Measurements from ENCODE around the gene MACROD2.

Gene MACROD2

GRCh38 chr20:15618912-15619311 is 1623.6 kb downstream of the MACROD2 start:
- H3K4me3 ChIP-seq, result no peak overlapping the region
- no peaks in the 10 kb centered on the region for H3K27me3 ChIP-seq
- no peaks in the 10 kb centered on the region for H3K36me3 ChIP-seq
- H3K4me1 ChIP-seq, result no peaks in the 10 kb centered on the region
- no peaks in the 10 kb centered on the region for H3K9me3 ChIP-seq (replicated peaks in 1 of 11)
- H3K9ac ChIP-seq, result no peak overlapping the region
- TF ChIP-seq Cebpa-rat (IDR thresholded peaks at IDR 0.05), result no peak
- H4K20me1 ChIP-seq, result no peaks in the 10 kb centered on the region
- no peak overlapping the region for H3K4me2 ChIP-seq
- no peak overlapping the region for H3K27ac ChIP-seq

- Histone ChIP-seq H3K4me2 (no peak overlapping the region), H4K20me1 (no peaks in the 10 kb centered on the region), H3K36me3 (no peaks in the 10 kb centered on the region), H3K27me3 (no peaks in the 10 kb centered on the region), H3K9me3 (replicated peaks in 1 of 11) (no peaks in the 10 kb centered on the region), H3K9ac (no peak overlapping the region), H3K27ac (no peak overlapping the region), H3K4me1 (no peaks in the 10 kb centered on the region), H3K4me3 (no peak overlapping the region)
- no peak for TF ChIP-seq Cebpa-rat (IDR thresholded peaks at IDR 0.05)
These were observed 1624.0 kb downstream of the MACROD2 start for GRCh38 chr20:15619341-15619740.

- Histone ChIP-seq H4K20me1 (no peaks in the 10 kb centered on the region), H3K9me3 (replicated peaks in 1 of 11) (no peaks in the 10 kb centered on the region), H3K4me2 (no peak overlapping the region), H3K4me3 (no peak overlapping the region), H3K27ac (no peak overlapping the region), H3K4me1 (no peaks in the 10 kb centered on the region), H3K9ac (no peak overlapping the region), H3K36me3 (no peaks in the 10 kb centered on the region), H3K27me3 (no peaks in the 10 kb centered on the region)
- no peak for TF ChIP-seq Cebpa-rat (IDR thresholded peaks at IDR 0.05)
These were observed 1624.5 kb downstream of the MACROD2 start for GRCh38 chr20:15619816-15620215.

GRCh38 chr20:15622368-15622767 is 1627.1 kb downstream of the MACROD2 start:
- Histone ChIP-seq H3K4me2 (no peak overlapping the region), H4K20me1 (no peaks in the 10 kb centered on the region), H3K9me3 (replicated peaks in 1 of 11) (no peaks in the 10 kb centered on the region; a peak in 1 of 22 replicates), H3K36me3 (no peaks in the 10 kb centered on the region), H3K27me3 (no peaks in the 10 kb centered on the region), H3K27ac (no peak overlapping the region), H3K9ac (no peak overlapping the region), H3K4me3 (no peak overlapping the region), H3K4me1 (no peaks in the 10 kb centered on the region)
- TF ChIP-seq Cebpa-rat (IDR thresholded peaks at IDR 0.05), result no peak

- Histone ChIP-seq H3K4me1 (no peaks in the 10 kb centered on the region), H3K36me3 (no peaks in the 10 kb centered on the region), H3K4me2 (no peak overlapping the region), H3K27me3 (no peaks in the 10 kb centered on the region), H3K9ac (no peak overlapping the region), H3K9me3 (replicated peaks in 1 of 11) (no peaks in the 10 kb centered on the region; a peak in 1 of 22 replicates), H3K27ac (no peak overlapping the region), H4K20me1 (no peaks in the 10 kb centered on the region), H3K4me3 (no peak overlapping the region)
- TF ChIP-seq Cebpa-rat (IDR thresholded peaks at IDR 0.05), result no peak
These were observed 1627.9 kb downstream of the MACROD2 start for GRCh38 chr20:15623215-15623614.

- no peaks in the 10 kb centered on the region for H3K4me1 ChIP-seq
- no peaks in the 10 kb centered on the region for H4K20me1 ChIP-seq
- H3K27me3 ChIP-seq, result no peaks in the 10 kb centered on the region
- H3K9ac ChIP-seq, result no peak overlapping the region
- no peak overlapping the region for H3K4me3 ChIP-seq
- no peaks in the 10 kb centered on the region for H3K36me3 ChIP-seq
- no peaks in the 10 kb centered on the region; a peak in 1 of 22 replicates for H3K9me3 ChIP-seq (replicated peaks in 1 of 11)
- H3K27ac ChIP-seq, result no peak overlapping the region
- no peak overlapping the region for H3K4me2 ChIP-seq
- no peak for TF ChIP-seq Cebpa-rat (IDR thresholded peaks at IDR 0.05)
These were observed 1630.7 kb downstream of the MACROD2 start for GRCh38 chr20:15625981-15626380.

GRCh38 chr20:15627089-15627488 is 1631.8 kb downstream of the MACROD2 start:
- no peak for TF ChIP-seq Cebpa-rat (IDR thresholded peaks at IDR 0.05)
- H3K27me3 ChIP-seq, result no peaks in the 10 kb centered on the region
- H3K9ac ChIP-seq, result no peak overlapping the region
- no peak overlapping the region for H3K4me3 ChIP-seq
- no peaks in the 10 kb centered on the region for H3K36me3 ChIP-seq
- no peak overlapping the region for H3K27ac ChIP-seq
- H3K4me2 ChIP-seq, result no peak overlapping the region
- no peaks in the 10 kb centered on the region for H4K20me1 ChIP-seq
- H3K9me3 ChIP-seq (replicated peaks in 1 of 11), result no peaks in the 10 kb centered on the region; a peak in 1 of 22 replicates
- H3K4me1 ChIP-seq, result no peaks in the 10 kb centered on the region

- H3K36me3 ChIP-seq, result no peaks in the 10 kb centered on the region
- no peaks in the 10 kb centered on the region for H3K27me3 ChIP-seq
- H3K9me3 ChIP-seq (replicated peaks in 1 of 11), result no peaks in the 10 kb centered on the region; a peak in 1 of 22 replicates
- H3K4me2 ChIP-seq, result no peak overlapping the region
- no peak overlapping the region for H3K27ac ChIP-seq
- no peaks in the 10 kb centered on the region for H3K4me1 ChIP-seq
- no peaks in the 10 kb centered on the region for H4K20me1 ChIP-seq
- H3K4me3 ChIP-seq, result no peak overlapping the region
- no peak overlapping the region for H3K9ac ChIP-seq
- no peak for TF ChIP-seq Cebpa-rat (IDR thresholded peaks at IDR 0.05)
These were observed 1632.2 kb downstream of the MACROD2 start for GRCh38 chr20:15627501-15627903.

GRCh38 chr20:15628851-15629353 is 1633.6 kb downstream of the MACROD2 start:
- H3K9ac ChIP-seq, result no peak overlapping the region
- no peaks in the 10 kb centered on the region for H3K36me3 ChIP-seq
- no peak overlapping the region for H3K4me3 ChIP-seq
- no peak overlapping the region for H3K27ac ChIP-seq
- H3K4me1 ChIP-seq, result no peaks in the 10 kb centered on the region
- no peaks in the 10 kb centered on the region; a peak in 1 of 22 replicates for H3K9me3 ChIP-seq (replicated peaks in 1 of 11)
- no peak overlapping the region for H3K4me2 ChIP-seq
- H3K27me3 ChIP-seq, result no peaks in the 10 kb centered on the region
- no peak for TF ChIP-seq Cebpa-rat (IDR thresholded peaks at IDR 0.05)
- no peaks in the 10 kb centered on the region for H4K20me1 ChIP-seq

- no peaks in the 10 kb centered on the region for H3K27me3 ChIP-seq
- peaks cover 0 to 3% (median 0%) of the 10 kb centered on the region in 11 experiments; a peak in 1 of 22 replicates for H3K9me3 ChIP-seq (replicated peaks in 1 of 11)
- no peaks in the 10 kb centered on the region for H3K36me3 ChIP-seq
- no peak for TF ChIP-seq Cebpa-rat (IDR thresholded peaks at IDR 0.05)
- no peak overlapping the region for H3K27ac ChIP-seq
- no peak overlapping the region for H3K9ac ChIP-seq
- no peak overlapping the region for H3K4me3 ChIP-seq
- no peaks in the 10 kb centered on the region for H4K20me1 ChIP-seq
- no peak overlapping the region for H3K4me2 ChIP-seq
- no peaks in the 10 kb centered on the region for H3K4me1 ChIP-seq
These were observed 1635.0 kb downstream of the MACROD2 start for GRCh38 chr20:15630360-15630759.

Data from BLaER1 treated with 17β-estradiol and CSF1 and Interleukin-3, amounts not matched to agents 10 nM and 100 nM (cell line).